GM21825 (cell line): Measurements from ENCODE around the gene CD160.
"Not testable (repeated sequence)": the region's sequence is repeated elsewhere in the genome, so short reads cannot be mapped to it uniquely, and the experiment has no call there.

Source experiments
- ATAC-seq: cut with Tn5 transposase; IDR thresholded peaks from one replicate; pipeline ENCODE4 v1.9.1; 2021; ENCODE audit warnings: mild to moderate bottlenecking, moderate library complexity; ENCODE audit not compliant: unreplicated experiment

Gene CD160

DNA sequence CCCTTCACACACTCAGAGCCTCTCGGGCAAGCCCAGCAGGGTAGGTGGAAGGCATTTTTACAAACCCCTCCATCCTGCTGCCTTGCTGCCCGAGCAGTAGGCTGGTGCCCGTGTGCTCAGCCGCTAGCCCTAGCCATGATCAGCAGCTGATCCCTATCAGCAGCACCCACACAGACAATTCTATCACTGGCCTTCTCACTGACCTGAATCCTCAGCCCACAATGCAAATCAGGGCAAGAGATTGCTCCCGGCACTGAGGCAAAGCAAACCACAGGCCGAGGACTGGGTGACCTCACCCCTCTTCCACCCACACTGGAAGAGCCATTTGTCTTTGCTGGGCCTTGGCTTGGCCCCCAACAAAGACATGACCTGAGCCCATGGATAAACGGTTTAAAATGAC is 11.2 kb upstream of the CD160 start:
- no peak for ATAC-seq

DNA sequence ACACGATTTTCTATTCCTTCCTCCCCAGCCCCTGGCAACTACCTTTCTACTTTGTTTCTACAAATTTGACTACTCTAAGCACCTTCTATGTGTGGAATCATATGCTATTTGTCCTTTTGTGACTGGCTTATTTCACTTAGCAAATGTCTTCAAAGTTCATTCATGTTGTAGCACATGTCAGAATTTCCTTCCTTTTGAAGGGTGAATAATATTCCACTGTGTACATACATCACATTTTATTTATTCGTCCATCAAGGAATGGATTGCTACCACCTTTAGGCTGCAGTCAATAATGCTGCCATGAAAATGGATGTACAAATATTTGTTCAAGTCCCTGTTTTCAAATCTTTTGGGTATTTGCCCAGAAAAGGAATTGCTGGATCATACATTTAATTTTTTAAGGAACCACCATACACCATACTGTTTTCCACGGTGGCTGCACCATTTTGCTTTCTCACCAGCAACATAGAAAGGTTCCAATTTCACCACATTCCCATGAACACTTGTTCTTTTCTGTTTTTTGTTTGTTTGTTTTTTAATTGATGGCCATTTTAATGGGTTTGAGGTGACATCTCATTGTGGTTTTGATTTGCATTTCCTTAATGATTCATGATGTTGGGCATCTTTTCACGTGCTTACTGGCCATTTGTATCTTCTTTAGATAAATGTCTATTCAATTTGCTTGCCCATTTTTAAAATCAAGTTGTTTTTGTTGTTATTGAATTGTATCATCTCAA is 8.8 kb upstream of the CD160 start:
- no peak for ATAC-seq

- ATAC-seq, result no peak
Measured at GRCh38 chr1:145711213-145711651, 8.1 kb upstream of the CD160 start.

- ATAC-seq, result no peak
Measured at GRCh38 chr1:145714524-145715111, 4.7 kb upstream of the CD160 start.

DNA sequence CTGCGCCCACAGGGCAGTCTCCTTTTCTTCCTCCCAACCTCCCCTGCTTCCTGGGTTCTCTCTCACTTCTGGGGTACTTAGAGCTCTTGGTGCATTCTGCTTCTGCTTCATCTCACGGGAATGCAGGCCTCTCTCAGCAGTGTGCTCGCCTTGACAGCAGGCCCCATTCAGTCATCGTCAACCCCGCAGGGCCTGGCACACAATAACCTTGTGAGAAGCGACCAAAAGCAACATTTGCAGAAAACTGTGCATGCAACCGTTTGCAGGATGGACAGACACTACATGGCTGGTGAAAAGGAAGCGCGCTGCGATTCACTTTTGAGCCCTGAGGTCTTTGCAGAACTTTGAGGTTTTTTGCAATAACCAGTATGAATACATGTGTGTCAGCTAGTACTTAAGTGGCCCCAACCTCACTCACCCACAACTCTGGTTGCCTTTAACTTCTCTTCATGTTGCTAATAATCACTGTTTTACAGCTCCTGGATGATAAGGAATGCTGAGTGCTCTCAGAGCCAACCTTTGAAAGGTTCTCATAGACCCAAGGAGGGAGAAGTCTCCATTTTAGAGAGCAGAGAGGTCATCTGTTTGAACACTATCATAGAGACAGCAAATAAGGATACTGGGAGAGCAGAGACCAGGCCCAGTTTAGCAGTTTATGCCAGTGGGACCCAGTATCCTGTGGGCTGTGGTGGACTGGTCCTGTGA is 2.5 kb upstream of the CD160 start:
- ATAC-seq, result no peak

DNA sequence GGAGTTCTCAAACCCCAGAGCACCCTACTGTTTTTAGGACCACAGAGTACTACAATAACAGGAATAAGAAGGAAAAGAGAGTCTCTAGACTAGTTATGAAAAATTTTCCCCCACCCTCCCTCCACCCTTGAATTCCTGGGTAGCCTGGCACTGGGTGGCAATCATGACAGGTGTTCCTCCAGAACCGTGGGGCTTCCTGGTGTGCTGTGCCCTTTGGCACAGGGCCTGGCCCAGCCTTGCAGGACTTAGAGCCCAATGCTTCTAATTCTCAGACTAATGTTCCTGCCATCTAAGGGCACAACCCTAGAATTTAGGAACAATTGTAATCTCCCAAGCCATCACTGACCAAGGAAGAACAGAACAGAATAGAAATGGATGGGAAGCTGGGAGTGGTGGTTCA is 1.5 kb upstream of the CD160 start:
- ATAC-seq, result no peak

GRCh38 chr1:145718465-145718864 is 834 bp upstream of the CD160 start:
- ATAC-seq, result not testable (repeated sequence)

GRCh38 chr1:145720556-145720877 is 1.2 kb downstream of the CD160 start:
- ATAC-seq, result no peak

DNA sequence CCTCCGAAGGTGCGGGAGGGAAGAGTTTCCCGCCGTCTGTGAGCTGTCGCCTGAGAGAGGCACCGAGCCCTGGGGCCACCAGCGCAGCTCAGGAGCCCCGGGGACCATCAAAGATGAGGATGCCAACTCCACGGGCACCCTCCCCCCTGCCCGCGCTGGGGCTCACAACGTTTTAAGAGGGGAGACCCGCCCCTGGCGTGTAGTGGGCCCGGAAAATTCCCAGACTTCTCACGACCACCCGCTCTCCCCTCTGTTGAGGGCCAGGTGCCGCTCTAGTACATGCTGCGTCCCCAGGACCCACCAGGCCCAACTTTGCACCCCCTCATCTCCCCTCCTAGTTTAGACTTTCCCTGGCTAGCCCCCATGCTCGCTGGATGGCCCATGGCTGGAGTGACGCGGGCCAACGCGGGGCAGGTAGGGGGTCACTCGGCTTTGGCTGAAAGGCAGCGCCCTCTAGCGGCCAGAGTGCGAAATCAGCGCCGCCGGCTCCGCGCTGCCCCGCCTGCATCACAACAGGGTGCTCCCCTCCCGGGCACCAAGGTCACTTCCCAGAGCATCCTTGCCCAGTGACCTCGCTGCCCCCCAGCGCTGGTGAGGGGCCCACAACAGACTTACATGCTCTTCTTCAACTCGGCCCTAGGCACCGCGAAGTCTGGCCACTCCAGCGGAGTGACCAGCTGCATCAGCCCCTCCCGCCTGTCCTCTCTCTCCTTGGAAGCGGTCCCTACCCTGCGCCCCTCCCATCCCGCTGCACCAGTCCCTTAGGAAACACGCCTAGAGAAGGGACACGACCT is 1.8 kb downstream of the CD160 start:
- no peak for ATAC-seq

DNA sequence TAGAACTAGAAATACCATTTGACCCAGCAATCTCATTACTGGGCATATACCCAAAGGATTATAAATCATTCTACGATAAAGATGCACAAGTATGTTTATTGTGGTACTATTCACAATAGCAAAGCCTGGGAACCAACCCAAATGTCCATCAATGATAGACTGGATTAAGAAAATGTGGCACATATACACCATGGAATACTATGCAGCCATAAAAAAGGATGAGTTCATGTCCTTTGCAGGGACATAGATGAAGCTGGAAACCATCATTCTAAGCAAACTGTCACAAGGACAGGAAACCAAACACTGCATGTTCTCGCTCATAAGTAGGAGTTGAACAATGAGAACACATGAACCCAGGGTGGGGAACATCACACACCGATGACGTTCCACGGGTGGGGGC is 6.9 kb downstream of the CD160 start:
- not testable (repeated sequence) for ATAC-seq

DNA sequence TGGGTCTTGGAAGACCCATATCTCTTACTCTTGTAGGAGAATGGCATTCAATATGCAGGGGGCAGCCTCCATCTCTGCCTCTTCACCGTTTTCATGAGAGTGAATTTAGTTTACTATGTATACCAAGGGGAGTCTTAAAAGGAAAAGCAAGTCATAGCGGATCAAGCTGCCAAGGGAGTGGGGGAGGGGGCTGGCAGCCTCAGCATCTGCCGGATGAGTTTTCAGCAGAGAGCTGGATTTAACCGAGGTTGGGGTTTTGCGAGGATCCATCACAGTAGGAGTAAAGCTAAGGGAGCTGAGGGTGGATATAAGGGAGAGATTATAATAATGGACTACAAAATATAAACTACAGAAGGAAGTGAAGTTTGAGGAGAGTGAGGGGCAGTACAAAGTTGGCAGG is 9.9 kb downstream of the CD160 start:
- no peak for ATAC-seq

DNA sequence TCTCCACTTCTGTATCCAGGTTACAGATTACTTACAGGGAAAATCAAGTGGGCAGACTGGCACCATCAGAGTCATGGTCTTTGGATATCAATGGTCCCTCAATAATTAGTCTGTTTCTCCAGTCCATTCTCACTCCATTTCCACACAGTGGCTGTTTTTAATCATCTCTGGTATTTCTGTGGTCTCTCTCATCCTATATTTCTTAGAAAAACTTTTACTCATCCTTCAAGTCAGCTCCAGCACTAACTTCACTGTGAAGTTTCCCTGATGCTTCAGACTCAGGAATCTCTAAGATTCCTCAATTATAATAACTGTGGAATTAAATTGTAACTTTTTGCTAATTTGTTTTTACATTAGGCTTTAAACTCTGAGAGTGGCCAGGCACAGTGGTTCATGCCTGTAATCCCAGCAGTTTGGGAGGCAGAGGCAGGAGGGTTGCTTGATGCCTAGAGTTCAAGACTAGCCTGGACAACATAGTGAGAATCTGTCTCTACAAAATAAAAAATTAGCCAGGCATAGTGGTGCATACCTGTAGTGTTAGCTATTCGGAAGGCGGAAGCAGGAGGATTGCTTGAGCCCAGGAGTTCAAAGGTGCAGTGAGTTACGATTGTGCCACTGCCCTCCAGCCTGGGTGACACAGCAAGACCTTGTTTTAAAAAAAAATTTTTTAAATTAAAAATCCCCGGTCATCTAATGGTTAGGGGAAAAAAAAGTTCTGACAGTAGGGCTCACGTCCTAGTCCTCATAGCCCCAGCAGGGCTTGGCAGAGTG is 10.6 kb downstream of the CD160 start:
- no peak for ATAC-seq

- ATAC-seq, result no peak
Measured at GRCh38 chr1:145730467-145730866, 11.2 kb downstream of the CD160 start.

- no peak for ATAC-seq
Measured at GRCh38 chr1:145730900-145731299, 11.6 kb downstream of the CD160 start.

GRCh38 chr1:145736191-145736590 is 16.9 kb downstream of the CD160 start:
- no peak for ATAC-seq

- ATAC-seq, result no peak
Measured at GRCh38 chr1:145740269-145740668, 21.0 kb downstream of the CD160 start.

DNA sequence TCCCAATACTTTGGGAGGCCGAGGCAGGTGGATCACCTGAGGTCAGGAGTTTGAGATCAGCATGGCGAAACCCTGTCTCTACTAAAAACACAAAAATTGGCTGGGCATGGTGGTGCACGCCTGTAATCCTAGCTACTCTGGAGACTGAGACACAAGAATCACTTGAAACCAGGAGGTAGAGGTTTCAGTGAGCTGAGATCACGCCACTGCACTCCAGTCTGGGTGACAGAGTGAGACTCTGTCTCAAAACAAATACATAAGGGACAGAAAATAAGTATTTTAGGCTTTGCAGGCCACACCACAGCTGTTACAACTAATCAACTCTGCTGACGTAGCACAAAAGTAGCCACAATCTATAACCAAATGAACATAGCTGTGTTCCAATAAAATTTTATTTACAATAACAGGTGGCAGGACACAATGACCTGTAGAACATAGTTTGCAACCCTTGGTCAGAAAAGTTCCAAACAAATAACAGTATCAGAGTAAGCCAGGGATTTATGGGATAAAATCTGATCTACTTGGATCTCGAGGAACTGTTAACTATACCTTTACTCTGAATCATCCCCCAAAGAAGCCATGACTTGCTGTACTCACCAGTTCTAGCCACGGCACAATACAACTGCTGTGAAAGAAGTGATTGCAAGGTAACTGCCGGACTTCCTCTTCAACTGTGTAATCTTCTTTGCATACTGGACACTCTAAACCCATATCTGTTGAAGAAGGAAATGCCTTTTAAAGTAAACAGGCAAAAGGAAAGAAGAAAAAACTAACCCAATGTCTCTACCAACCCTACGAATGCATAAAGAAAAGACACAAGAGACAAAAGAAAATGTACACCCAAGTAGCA is 28.3 kb downstream of the CD160 start:
- no peak for ATAC-seq

DNA sequence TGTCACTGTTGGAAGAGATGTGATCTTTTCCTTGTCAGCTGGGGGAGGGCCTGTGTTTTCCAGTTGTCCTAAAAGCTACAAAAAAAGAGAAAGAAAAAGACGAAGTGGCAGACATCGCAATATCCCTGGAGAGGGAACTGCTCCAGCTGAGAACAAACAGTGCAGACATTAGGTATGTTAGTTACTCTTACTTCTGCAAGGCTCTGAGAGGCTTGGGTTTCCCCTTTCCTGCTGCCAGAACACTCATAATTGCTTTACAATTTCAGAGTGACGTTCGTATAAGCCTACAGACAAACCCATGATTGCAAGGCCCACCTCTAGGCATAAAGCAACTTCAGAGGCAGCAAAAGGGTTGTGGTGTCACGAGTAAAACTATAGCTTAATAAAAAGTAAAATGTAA is 31.1 kb downstream of the CD160 start:
- ATAC-seq, result no peak

- ATAC-seq, result no peak
Measured at GRCh38 chr1:145751491-145752037, 32.3 kb downstream of the CD160 start.

- no peak for ATAC-seq
Measured at GRCh38 chr1:145757420-145757819, 38.1 kb downstream of the CD160 start.
